HG02938 (cell line): ENCODE data around the gene SMAP1.
A peak's percentile ranks its signal among the peaks of the same experiment; 100 is the strongest.

Source experiments
- ATAC-seq: cut with Tn5 transposase; IDR thresholded peaks from one replicate; pipeline ENCODE4 v1.9.1; 2021; ENCODE audit warnings: mild to moderate bottlenecking, moderate library complexity; ENCODE audit not compliant: unreplicated experiment

Gene SMAP1

GRCh38 chr6:70839286-70840266 lies 171.9 kb downstream of the SMAP1 start:
- ATAC-seq = no peak

DNA sequence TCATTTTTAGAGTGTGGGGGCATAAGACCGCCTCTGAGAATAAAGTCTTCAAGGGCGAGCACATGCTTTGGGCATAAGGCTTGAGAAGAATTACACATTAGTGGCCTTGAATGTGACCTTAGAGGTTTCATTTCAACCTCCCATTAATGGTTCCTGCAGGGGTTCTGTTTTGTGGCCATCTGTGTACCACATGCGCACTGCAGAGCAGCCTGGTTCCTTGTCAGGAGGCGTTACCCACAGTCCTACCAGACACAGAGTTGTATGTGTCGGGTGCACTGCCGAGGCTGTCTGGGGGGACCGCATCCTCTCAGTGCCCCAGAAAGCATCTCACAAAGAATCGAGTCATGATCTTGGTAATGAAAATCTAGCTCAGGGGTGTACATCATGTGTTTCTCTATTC lies 173.4 kb downstream of the SMAP1 start:
- no peak for ATAC-seq

DNA sequence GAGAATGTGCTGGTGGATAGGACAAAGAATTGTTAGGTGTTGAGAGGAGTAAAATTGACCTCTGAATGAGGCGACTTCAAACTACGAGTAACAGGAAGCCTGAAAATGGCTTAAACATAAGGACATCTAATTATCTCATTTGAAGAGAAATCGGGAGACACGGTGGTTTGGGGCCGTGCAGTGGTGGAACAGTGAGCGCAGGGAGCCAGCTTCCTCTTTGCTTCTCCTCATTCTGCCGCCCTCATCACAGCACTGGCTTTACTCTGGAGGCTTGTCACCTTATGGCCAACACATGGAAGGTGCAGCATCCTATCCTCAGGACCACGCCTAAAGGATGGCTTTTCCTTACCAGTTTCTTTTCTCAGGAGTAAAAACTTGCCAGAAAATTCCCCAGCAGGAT lies 174.9 kb downstream of the SMAP1 start:
- ATAC-seq = no peak

DNA sequence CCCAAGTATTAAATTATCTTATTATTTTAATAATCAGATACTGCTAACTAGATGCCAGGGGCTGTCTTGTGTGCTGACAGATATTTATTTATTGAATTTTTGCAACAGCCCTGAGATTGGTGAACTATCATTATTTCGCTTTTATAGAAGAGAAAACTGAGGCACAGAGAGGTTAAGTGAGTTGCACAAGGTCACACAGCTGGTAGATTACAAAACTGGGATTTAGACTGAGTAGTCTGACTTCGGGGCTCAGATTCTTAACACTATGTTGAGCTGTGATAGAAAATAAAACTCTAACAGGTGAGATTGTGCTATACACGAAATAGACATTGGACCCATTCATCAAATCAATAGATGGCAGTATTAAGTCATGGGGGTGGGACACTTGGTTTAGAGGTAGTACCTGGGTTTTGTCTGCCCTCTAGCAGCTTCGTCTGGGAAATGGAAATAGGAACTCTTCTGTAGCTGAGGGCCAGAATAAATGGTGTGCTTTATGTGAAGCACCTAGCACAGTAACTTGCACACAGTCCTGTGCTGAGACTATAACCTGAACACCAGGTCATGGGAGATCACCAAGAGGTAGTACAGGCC lies 175.7 kb downstream of the SMAP1 start:
- no peak for ATAC-seq

GRCh38 chr6:70844301-70844700 lies 176.6 kb downstream of the SMAP1 start:
- ATAC-seq = no peak

DNA sequence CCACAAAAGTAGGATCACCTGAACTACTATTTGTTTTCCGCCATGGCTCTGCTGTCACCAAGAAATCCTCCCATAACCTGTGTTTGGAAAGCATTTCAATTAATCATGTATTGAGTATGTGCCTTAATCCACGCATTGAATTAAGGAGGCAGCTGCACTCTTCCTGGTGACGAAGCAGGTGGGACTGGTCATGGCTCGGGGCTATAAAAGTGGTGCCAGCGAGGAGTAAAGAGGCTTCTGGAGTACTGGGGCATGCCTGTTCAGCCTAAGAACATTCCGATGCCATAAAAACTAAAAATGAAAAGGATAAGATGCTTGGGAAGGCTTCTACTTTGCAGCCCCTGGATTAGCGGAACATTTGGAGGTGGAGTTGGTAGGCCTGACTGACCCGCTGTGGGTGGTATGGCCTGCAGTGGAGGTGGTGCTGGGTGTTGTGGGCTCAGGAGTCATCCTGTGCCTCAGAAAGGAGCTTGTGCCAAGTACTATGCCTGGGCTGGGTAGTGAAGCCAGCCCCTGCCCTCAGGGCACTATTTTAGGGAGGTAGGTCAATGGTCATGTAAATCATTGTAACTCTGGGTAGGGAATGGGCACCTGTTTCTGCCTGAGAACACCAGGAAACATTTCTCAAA lies 178.6 kb downstream of the SMAP1 start:
- no peak for ATAC-seq

DNA sequence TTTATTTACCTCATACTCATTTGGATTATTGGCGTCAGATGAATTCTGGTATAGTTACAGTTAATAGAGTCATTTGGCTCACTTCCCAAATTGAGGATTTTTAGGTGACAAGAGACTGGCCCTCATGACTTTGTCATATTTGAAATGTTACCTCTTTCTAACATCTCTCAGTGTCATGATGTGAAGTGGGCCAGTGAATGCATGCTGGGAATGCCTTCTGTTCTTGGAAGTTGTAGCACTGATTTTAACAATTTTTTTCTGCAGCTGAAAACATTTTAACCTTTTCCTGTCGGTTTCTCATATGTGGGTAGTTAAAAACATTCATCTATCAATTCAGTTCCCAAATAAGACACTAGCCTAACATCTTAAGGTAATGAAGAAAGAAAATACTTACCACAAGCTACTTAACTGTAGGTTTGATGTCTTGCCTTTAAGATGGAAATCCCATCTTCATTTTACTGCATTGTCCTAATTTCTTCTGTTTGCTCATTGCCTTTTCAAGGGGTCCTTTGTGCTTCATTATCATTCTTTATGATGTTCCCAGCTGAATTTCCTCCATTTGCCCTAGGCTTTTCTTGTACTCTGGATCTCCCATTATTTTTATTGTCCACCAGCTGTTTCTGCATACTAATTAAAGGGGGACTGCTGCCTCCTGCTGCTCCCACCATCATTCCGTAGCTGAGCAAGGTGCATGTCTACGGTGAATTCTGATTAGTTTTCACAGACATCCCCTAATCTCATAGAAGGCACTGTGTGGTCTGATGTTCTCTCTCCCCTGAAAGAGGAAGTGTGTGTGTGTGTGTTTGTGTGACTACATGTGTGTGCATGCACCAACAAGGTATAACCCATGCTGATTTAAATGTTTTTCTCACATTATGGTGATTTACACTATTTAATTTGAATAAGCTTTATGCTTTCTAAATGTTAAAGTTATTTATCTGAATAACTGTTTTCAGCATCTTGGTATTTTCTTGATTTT lies 179.7 kb downstream of the SMAP1 start:
- no peak for ATAC-seq

- ATAC-seq = no peak
These were observed 181.8 kb downstream of the SMAP1 start for GRCh38 chr6:70849348-70850069.

DNA sequence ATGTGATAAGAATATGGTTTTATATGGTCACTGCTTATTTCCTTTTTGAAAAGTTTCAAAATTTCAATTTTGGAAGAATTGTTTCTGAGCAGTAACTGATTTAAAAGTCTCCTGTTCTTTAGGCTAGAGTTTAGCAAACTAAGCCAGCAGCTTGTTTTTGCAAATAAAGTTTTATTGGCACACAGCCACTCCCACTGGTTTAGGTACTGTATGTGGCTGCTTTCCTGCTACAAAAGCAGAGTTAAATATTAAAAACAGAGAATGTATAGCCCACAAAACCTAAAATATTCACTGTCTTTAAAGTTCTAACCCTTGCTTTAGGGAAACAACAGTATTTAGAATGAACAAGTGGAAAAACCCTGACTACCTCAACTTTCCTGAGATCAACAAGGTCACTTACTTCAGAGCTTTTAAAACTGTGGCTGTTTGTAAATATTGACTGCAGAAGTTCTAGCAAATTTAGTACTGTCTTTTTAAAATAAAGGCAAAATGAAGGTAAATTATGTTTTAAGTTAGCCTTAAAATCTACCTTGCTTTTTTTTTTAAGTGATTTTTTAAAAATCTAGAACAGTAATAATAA lies 185.1 kb downstream of the SMAP1 start:
- ATAC-seq = no peak

GRCh38 chr6:70857387-70858077 lies 189.8 kb downstream of the SMAP1 start:
- peak; percentile 100 for ATAC-seq

GRCh38 chr6:70860045-70860444 lies 192.4 kb downstream of the SMAP1 start:
- no peak for ATAC-seq

DNA sequence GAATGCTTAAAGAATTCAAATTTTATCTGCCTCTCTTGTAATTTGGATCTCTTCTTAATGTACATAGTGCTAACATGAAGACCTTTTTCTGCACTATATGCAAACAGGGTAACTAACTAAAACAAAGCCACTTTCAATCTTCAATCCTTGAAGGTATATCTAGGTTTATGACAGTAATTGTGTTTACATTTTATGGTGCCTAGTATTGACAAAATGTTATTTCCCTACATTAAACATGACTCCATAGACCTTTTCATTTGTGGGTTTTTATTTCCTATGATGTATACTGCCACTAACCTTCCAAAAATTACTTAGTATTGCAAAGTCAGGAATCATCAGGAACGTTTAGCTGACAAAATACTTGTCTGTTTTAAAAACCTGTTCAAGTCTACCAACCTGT lies 193.2 kb downstream of the SMAP1 start:
- ATAC-seq = no peak

GRCh38 chr6:70863343-70863742 lies 195.7 kb downstream of the SMAP1 start:
- no peak for ATAC-seq

DNA sequence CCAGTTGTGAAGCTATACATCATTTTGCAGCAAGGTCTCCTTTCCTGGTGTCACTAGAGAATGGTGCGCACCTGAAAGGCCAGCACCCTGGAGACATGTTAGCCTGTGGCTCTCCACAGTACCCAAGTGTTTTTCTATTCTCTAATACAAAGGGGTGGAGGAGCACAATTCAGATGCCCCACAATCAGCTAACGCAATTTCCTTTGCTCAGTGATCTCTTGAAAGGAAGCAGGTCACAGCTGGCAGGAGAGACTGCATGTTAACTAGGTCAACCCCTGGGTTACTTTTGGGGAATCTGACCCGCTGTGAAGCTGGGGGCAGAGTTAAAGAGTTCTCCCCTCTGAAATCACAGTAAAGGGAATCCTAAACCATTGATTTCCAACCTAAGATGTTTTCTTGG lies 196.7 kb downstream of the SMAP1 start:
- ATAC-seq = no peak

DNA sequence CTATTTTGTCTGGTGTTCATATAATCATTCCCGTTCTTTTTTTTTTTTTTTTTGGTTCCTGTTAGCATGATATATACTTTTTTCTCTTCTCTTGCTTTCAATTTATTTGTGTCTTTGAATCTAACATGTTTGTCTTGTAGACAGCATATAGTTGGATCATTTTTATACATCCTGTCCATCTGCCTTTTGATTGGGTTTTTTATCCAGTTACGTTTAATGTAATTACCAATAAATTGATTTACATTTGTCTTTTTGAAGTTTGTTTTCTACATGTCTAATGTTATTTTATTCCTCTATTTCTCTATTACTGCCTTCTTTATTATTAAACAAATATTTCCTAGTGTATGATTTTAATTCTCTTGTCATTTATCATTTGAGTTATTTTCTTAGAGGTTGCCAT lies 204.8 kb downstream of the SMAP1 start:
- no peak for ATAC-seq

DNA sequence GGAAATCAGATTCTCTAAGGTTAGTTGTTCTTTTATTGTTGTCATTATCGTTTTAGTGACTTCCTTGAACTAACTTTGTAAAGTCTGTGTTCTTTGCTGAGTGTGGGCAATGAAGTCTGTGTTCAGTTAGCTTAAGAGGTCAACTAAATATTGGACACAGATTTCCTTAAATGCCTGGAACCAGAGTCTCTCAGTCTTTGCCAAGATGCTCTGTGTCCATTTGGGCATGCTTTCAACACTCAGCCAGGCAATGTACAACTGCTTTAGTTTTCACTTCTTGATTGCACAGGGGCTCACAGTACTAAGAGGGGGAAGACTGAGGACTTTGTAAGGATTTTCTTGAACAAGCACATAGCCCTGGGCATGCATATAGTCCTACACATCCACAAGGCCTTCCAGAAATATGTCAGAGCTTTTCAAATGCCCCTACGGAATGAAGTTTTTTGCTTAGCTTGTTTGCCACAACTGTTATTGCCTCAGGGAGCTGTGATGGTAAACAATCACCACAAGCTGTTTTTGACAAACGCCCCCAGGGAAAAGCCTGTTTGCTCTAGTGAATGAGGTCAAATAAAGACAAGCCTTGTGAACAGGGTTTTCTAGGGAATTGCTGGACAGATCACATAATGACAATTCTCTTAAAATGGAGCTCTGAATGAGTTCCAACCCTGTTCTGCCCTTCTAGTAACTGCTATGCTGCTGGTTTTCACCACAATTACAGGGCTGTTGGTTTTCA lies 206.7 kb downstream of the SMAP1 start:
- no peak for ATAC-seq

GRCh38 chr6:70879496-70879895 lies 211.8 kb downstream of the SMAP1 start:
- ATAC-seq = no peak
